Astrocyte of the spinal cord (primary cell): Measurements from ENCODE around the gene IDI2.
"Not testable (repeated sequence)": the region's sequence is repeated elsewhere in the genome, so short reads cannot be mapped to it uniquely, and the experiment has no call there.

Source experiments
- DNase-seq: peaks from one replicate; pipeline ENCODE4 v3.0.0; 2011; ENCODE audit warnings: low read depth, low spot score
- H3K4me3 ChIP-seq: 2 replicates; pipeline ENCODE4 v1.5.1; 2011; ENCODE audit warnings: low read depth, mild to moderate bottlenecking, low read length, moderate library complexity
- CTCF ChIP-seq: IDR thresholded peaks from 2 replicates; pipeline ENCODE4 v1.5.1; 2012; ENCODE audit warnings: low read depth, mild to moderate bottlenecking, low read length, inconsistent platforms
- in situ Hi-C: cut with HindIII; loops from 2 replicates; pipeline ENCODE4 v1.10.0; 2017; ENCODE audit warnings: low sequenced_read_pairs

IDI2 gene

GRCh38 chr10:1025683-1026082 is at the start of gene IDI2:
TSS of gene IDI2 (minus strand) at chr10:1025859. CDS start at chr10:1024723, 1,136 bp downstream.
- no peak for DNase-seq
- no peak for TF ChIP-seq CTCF
- in situ Hi-C loops: no loop called here
- no peak within 1 kb of the TSS for H3K4me3 ChIP-seq

DNA sequence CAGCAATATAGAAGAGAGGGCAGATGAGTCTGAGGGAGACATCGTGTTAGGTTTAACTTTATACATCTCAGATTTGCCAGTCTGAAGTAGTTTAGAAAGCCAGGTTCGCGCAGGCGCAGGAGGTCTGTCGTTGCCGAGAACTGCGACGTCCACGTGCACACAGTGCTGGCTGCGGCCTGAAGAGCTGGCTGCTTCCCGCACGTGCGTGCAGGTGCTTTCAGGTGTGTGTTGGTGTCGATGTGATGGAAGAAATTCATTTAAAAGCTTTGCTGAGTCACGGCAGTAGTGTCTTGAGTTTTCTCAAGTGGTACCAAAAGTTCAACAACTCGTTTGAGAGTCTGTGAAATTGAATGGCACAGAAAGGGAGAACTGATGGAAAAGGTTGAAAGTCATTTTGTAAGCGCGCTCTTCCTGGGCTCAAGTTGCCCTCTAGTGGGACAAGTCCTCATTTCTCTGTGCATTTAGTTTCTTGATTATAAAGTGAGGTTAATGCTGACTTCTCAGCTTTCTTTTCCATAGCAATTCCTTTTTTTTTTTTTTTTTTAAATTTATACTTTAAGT is 49.2 kb upstream of the IDI2 start:
- peak; percentile 28 for TF ChIP-seq CTCF
- no peak overlapping the region for H3K4me3 ChIP-seq
- DNase-seq: no peak
- in situ Hi-C loops: no loop called here

GRCh38 chr10:1074052-1074747 is 48.5 kb upstream of the IDI2 start:
- DNase-seq: no peak
- TF ChIP-seq CTCF: peak; percentile 20
- in situ Hi-C loops: no loop called here
- H3K4me3 ChIP-seq: no peak overlapping the region

- in situ Hi-C loops: no loop called here
- DNase-seq: no peak
- no peak for TF ChIP-seq CTCF
Measured at GRCh38 chr10:1070919-1071318, 45.3 kb upstream of the IDI2 start.

DNA sequence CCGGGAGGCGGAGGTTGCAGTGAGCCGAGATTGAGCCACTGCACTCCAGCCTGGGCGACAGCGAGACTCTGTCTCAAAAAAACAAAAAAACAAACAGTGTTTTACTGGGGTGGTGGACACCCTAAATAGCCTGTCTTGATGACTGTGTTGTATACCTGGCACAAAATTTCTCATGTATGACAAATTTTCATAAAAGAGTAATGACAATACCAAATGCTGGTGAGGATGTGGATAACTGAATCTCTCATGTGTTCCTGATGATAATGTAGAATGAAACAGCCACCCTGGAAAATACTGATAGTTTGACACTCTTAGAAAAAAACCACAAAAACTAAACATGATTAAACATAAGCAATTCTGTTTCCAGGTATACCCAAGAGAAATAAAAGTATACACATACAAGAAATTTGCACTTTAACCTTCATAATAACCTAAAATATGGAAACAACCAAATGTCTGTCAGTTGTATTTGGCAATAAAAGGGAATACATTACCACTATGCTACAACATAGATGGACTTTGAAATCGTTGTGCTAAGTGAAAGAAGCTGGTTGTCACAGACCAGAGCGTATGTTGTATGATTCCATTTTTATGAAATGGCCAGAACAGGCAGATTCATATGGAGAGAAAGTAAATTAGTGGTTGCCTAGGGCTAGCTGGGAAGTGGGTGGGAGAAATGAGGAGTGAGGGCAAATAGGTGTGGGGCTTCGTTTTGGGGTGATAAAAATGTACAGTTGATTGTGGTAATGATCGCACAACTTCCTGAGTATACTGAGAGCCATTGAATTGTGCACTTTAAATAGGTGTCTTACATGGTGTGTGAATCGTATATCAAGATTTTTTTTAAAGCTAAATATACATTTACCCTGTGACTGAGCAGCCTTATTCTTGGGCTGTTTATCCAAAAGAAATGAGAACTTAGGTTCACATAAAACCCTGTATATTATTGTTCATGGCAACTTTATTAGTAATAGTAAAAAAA is 43.0 kb upstream of the IDI2 start:
- DNase-seq: no peak
- in situ Hi-C loops: no loop called here
- no peak overlapping the region for H3K4me3 ChIP-seq
- no peak for TF ChIP-seq CTCF

More at GRCh38 chr10:1070919-1071318, 45.3 kb upstream of the IDI2 start:
- H3K4me3 ChIP-seq: no peak overlapping the region

GRCh38 chr10:1066734-1067133 is 41.1 kb upstream of the IDI2 start:
- H3K4me3 ChIP-seq, in situ Hi-C loops, DNase-seq: not testable (repeated sequence)

GRCh38 chr10:1064964-1065247 is 39.2 kb upstream of the IDI2 start:
- no peak overlapping the region for H3K4me3 ChIP-seq
- in situ Hi-C loops: no loop called here
- TF ChIP-seq CTCF: no peak
- no peak for DNase-seq
